ENCODE results near the gene DHRS13.
"Not testable (repeated sequence)": the region's sequence is repeated elsewhere in the genome, so short reads cannot be mapped to it uniquely, and the experiment has no call there.

The DHRS13 gene

DNA sequence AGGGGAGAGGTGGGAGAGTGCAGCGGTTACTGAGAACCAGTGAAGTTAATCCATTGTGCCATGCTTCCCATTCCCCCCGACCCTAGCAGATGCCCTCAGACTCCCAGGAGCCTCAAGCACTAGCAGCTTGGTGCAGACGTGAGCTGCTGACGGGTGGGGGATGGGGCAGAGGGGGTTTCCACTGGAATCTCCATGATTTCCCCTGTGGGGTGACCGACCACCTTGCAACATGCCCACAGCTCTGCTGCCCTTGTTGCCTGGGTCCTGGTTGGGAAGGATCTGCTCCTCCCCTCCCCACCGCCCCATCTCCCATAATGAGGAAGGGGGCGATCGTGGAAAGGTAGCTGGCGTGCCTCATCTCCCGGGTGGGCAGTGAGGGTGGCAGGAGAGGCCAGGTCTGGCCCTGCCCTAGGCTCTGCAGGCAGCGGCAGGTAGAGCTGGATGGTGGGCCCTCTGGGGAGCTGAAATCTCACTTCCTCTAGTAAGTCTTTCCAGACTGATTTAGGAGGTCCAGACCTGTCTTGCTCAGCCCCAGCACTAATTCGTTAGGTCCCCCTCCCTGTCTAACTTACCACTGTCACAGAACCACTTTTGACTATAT is 14.9 kb downstream of the DHRS13 start:
- FAIRE-seq: peak; percentile 60
- DNase-seq (ENCODE audit: extremely low spot score, insufficient read length, low read depth): no peak

DNA sequence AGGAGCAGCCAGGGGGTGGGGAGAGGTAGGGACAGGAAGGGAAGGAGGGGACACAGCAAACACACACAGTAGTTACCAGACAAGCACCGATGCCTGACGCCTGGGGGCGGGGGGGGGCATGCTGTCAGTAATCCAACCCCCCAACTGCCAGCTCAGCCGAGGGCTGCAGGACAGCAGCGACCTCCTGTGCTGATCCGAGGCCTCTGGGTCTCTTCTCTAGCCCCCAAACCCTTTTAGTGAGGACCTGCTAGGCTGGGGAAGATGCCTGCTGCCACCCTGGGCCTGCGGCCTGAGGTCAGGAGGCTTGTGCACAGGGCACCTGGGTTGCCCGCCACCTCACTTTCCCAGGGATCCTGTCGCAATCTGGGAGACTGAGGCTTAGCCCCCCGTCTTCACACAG is 16.9 kb downstream of the DHRS13 start:
- FAIRE-seq: no peak
- DNase-seq (ENCODE audit: extremely low spot score, insufficient read length, low read depth): no peak

DNA sequence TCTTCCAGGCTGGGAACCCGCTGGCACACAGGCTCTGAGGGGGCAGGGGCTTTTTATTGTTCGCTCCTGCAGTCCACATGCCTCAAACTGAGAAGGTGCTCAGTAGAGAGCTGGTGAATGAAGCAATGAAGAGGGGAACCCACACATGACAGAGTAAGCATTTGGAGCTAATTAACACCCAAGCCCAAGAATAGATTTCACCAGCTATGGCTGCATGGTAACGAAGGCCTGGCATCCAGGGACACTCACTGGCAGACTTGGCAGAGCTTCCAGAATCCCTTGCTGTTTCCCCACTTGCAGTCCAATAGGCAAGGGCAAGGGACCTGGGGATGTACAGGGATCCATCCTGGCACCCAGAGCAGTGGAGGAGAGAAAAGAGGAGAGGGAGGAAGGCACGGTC is 17.5 kb downstream of the DHRS13 start:
- DNase-seq (ENCODE audit: extremely low spot score, insufficient read length, low read depth) (no peak), FAIRE-seq (no peak)

DNA sequence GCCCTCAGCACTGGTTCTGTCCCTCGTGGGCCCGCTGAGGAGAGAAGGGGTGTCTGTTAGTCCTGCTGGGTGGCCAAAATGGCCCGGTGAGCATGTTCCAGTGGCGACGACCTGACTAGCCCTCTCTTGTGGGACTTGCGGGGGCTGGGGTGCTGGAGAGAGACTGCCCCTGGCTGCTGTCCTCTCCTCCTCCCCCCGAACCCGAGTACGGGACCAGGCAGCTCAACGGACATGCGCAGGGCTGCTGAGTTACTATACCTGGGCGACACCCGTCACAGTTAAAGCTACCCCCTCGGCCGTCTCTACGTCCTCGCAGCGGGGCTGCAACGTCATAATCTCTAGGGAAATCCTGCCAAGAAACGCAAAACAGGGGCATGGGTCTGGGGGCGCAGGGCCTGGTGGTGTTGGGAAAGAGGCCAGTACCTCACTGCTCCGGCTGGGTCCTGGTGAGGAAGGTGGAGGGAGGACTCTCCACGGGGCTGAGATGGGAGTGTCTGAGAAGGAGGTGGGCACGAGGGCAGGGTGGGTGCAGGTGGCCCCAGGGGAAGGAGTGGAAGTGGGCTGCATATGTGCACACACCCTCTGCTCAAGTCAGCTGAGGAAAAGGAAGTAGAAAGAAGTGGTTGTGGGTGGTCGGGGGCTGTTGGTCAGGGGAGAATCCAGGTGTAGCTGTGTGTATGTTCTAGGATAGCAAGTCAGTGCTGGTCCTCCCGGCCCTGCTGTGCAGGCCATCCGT is 18.7 kb downstream of the DHRS13 start:
- FAIRE-seq: no peak
- DNase-seq (ENCODE audit: extremely low spot score, insufficient read length, low read depth): no peak

DNA sequence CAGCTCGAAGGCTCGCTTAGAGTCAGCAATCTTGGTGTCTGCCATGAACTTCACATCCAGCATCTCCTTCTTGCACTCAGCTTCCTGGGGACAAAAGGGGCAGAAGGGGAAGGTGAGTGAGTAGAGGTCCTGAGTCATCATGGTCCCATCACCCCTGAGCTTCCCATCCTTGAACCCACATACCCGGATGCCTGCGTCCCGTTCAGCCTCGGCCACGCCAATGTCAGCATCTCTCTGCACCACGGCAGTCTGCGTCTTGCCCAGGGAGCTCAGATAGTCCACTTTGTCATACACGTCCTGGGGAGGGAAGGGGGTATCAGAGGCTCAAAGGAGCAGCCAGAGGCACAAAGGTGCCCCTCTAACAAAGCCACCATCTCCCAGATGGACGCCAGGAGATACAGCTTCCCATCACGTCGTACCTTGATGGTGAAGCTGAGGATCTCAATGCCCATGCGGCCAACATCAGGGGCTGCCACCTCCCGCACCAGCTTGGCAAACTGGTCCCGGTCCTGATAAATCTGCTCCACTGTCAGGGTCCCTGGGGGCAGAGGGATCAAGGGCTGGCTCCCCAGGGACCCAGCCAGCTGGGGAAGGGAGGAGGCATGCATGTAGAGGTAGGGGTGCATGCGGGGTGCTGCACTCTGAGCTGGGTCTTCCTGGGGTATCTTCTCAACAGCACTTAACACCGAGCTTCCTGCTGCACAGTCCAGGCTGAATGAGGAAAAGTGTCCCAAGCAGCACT is 20.6 kb downstream of the DHRS13 start:
- no peak for FAIRE-seq
- no peak for DNase-seq (ENCODE audit: extremely low spot score, insufficient read length, low read depth)

DNA sequence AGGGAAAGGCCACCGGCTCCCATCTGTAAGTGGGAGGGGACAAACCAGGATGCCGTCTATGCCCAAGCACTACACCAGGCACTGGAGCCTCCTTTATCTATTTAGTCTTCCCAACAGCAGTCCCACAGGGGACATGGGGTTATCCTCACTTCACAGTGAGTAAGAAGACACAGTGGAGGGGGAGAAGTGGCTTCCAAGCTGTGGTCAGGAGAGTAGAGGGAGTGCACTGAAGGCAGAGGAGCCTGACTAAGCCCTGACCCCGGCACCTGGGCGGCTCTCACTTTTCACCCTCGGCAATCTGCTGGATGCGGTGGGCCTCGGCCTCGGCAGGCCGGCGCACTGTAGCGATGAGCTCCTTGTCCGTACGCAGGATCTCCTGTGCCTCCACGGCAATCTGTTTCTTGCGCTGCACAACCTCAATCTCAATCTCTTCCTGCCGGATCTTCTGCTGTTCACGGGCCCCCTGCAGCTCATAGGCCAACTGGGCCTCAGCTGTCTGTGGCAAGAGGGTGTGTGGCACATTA is 21.3 kb downstream of the DHRS13 start:
- DNase-seq (ENCODE audit: extremely low spot score, insufficient read length, low read depth) (no peak), FAIRE-seq (no peak)

DNA sequence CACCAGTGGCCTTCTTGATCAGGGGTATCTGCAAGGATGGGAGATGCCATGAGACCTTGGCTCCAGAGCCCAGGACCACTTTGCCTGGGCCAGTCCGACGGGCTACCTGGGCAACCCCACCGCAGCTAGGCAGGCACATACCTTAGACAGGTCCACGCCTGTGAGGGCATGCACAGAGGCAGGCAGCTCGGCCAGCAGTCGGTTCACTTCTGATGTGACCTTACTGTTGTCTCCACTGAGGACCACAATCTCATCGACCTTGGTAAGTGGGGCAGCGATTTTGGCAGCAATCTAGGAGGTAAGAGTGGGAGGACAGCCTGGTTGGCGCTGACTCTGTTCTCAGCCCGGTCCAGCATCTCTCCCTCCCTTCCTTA is 22.3 kb downstream of the DHRS13 start:
- FAIRE-seq: no peak
- DNase-seq (ENCODE audit: extremely low spot score, insufficient read length, low read depth): no peak

DNA sequence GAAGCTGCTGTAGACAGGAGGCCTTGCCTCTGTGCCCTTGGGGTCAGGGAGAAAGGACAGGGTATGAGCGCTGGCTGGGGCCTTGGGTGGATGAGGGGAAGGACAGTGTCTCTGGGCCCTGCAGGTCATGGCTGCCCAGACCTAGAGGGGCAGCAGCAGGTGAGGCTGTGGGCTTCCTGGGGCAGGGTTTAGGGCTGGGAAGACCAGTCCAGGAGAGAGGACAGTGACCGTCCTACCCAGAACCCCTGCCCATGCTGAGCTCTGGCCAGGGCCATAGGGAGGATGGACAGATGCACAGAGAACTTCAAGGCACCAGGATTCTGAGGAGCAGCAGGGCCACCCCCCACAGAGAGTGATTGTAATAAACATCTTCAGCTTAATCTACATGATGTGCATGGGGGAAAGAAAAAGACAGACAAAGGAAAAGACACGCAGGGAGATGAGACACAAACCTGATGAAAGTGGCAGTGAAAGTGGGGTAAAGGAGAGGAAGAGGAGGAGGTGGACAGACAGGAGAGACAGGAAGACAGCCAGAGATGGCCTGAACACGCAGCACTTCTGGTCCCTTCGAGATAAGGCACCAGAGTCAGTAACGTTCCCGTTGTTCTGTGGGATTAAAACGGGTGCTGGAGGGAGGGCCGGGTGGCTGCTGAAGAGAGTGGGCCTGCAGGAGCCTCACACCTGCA is 22.9 kb downstream of the DHRS13 start:
- no peak for FAIRE-seq
- no peak for DNase-seq (ENCODE audit: extremely low spot score, insufficient read length, low read depth)

DNA sequence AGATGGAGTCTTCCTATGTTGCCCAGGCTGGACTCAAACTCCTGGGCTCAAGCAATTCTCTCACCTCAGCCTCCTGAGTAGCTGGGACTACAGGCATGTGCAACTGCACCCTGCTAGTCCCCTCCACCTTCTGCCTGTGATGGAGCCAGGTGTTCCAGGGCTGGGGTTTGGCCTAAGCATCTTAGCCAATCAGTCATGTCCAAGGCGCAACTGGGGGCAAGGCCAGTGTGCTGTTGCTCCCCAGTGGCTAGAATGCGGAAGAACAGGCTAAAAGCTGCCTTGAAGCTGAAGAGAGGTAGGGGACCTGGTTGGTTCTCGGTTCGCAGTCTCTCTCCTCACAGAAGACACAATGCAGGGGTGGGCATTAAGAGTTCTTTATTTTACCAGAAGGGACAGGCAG is 23.9 kb downstream of the DHRS13 start:
- FAIRE-seq: peak; percentile 66

DNA sequence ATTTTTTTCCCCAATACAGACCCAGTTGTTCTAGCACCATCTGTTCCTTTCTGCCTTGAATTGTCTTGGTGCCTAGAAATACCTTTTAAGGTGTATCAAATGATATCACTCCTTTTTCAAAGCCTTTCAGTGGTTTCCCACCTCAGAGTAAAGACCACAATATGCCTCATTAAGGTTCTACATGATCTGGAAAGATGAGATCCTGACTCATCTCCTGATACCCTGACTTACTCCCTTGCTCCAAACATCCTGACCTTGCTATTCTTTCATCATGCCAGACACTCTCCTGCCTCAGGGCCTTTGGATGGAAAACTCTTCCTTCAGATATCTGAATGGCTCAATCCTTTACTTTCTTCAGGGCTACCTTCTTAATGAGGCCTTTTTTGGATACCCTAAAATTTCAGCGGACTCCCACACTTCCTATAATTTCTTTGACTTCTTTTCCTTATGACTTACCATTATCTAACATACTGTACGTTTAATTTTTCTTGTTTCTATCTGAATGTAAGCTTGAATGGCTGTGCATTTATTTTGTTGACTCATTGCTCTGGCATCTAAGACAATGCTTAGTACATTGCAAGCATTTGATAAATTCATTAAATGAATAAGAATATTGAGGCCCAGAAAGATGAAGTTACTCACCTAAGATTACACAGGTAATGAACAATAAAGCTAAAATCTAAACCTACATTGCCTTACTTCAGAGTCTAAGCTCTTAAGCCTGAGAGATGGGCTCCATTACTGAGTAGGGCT is 24.5 kb downstream of the DHRS13 start:
- FAIRE-seq (no peak), DNase-seq (ENCODE audit: extremely low spot score, insufficient read length, low read depth) (no peak)

More for the DNA sequence above, 23.9 kb downstream of the DHRS13 start:
- no peak for DNase-seq (ENCODE audit: extremely low spot score, insufficient read length, low read depth)

DNA sequence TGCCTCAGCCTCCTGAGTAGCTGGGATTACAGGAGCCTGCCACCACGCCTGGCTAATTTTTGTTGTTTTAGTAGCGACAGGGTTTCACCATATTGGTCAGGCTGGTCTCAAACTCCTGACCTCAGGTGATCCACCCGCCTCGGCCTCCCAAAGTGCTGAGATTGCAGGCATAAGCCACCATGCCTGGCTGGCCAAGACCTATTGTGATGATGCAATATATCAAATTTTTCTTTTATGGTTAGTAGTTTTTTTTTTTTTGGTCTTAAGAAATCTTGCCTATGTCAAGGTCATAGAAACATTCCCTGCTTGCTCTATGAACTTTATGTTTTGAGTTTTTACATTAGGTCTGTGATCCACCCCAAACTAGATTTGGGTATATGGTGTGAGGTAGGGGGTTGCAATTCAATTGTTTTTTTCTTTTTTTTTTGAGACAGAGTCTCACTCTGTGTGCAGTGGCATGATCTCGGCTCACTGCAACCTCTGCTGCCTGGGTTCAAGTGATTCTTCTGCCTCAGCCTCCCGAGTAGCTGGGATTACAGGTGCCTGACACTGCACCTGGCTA is 25.6 kb downstream of the DHRS13 start:
- not testable (repeated sequence) for DNase-seq (ENCODE audit: extremely low spot score, insufficient read length, low read depth); FAIRE-seq

DNA sequence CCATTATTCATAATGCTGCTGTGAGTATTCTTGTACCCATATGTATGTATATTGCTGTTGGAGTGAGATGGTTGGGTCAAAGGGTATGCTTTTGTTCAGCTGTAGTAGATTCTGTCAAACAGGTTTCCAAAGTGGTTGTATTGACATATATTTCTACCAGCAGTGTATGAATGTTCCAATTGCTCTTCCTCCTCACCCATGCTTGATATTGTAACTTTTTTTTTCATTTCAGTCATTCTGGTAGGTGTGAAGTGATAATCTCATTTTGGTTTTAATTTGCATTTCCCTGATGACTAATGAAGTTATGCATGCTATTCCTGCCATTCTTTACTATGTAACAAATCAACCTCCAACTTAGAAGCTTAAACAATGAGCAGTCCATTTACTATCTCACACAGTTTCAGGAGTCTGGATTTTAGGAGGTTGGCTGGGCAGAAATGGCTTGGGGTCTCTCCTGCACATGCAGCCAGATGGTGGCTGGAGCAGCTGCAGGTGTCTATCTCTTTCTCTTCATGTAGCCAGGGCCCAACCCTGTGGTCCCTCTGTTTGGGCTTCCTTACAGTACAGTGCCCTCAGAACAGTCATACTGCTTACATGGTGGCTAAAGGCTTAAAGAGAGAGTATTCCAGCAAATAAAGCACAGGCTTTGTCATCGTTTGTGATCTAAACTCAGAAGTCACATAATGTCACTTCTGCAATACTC is 26.9 kb downstream of the DHRS13 start:
- DNase-seq (ENCODE audit: extremely low spot score, insufficient read length, low read depth) (no peak), FAIRE-seq (no peak)

DNA sequence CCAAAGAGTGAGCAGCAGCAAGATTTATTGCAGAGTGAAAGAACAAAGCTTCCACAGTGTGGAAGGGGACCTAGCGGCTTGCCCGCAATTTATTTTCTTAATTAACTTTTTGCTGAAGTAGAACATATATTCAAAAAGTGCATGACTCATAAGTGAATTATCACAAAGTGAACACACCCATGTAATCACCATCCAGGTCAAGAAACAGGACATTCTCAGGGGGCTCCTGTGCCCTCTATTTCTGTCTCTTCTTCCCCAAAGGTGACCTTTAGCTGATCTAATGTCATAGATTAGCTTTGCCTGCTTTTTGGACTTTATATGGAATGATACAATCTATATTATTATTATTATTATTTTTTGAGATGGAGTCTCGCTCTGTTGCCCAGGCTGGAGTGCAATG is 28.1 kb downstream of the DHRS13 start:
- FAIRE-seq: no peak
- no peak for DNase-seq (ENCODE audit: extremely low spot score, insufficient read length, low read depth)

DNA sequence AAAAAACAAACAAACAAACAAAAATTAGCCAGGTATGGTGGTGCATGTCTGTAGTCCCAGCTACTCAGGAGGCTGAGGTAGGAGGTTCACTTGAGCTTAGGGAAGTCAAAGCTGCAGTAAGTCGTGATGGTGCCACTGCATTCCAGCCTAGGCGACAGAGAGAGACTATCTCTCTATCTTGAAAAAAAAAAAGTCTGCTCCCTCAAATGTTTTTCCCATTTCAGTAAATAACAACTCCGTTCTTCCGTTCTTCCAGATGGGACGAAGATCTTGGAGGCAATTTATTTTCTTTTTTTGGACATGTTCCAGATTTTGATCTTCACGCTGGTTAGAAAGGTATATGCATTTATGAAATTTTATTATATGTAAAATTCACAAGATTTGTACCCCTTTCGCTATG is 29.0 kb downstream of the DHRS13 start:
- DNase-seq (ENCODE audit: extremely low spot score, insufficient read length, low read depth) (no peak), FAIRE-seq (no peak)

DNA sequence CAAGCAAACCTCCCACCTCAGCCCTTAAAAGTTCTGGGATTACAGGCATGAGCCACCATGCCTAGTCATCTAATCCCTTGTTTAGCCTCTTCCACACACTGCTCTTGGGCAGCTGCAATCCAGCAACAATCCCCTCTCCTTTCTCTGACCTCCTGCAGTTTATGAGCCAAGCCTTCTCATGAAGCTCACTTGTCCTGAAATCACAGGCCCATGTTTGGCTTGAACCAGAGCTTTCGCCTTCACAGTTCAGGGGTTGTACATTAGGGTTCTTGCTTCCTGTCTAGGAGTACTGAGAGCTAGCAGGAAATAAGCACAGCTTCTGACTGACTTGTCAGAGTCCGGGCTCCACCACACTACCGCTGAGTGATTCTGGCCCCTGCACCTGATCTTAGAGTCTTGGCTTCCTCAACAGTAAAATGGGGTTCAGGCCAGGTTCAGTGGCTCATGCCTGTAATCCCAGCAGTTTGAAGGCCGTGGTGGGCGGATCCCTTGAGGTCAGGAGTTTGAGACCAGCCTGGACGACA is 31.8 kb downstream of the DHRS13 start:
- peak; percentile 96 for FAIRE-seq
- DNase-seq (ENCODE audit: extremely low spot score, insufficient read length, low read depth): peak; percentile 79

DNA sequence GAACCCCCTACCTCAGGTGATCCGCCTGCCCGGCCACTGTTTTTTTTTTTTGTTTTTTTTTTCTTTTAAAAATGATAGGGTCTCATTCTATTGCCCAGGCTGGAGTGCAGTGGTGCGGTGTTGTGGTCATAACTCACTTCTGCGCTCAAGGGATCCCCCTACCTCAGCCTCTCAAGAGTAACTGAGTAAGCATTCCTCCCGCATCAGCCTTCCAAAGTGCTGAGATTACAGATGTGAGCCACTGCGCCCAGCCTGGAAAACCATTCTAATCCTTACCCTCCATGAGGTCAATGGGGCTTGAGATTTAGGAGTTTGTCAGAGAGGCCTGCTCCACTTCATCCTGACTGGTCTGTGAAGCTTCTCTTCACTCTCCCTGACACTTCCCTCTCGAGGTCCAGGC is 35.6 kb downstream of the DHRS13 start:
- DNase-seq (ENCODE audit: extremely low spot score, insufficient read length, low read depth) (no peak), FAIRE-seq (no peak)

DNA sequence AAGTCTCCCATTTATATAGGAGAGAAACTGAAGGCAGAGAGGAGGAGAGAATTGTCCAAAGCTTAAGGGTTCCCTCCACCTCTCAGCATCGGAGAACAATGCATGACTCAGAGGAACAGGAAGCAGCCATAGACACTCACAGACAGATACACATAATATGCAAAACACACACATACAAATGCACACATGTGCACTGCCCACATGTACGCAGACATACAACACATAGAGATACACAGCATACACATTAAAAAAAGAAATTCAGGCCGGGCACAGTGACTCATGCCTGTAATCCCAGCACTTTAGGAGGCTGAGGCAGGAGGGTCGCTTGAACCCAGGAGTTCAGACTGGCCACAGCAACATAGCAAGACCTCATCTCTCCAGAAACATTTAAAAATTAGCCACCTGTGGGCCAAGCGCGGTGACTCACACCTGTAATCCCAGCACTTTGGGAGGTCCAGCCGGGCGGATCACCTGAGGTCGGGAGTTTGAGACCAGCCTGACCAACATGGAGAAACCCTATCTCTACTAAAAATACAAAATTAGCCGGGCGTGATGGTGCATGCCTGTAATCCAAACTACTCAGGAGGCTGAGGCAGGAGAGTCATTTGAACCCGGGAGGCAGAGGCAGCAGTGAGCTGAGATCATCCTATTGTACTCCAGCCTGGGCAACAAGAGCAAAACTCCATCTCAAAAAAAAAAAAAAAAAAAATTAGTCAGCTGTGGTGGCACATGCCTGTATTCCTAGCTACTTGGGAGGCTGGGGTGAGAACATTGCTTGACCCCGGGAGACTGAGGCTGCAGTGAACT is 36.7 kb downstream of the DHRS13 start:
- peak; percentile 63 for FAIRE-seq
- DNase-seq (ENCODE audit: extremely low spot score, insufficient read length, low read depth): no peak
